GM12878 (cell line): ENCODE measurements around the gene DAGLA. TPM values are rescaled to one million over a fixed set of nuclear protein-coding genes. Genes with fewer than 3 reads are reported as not detected.
A peak's percentile ranks its signal among the peaks of the same experiment; 100 is the strongest.

Experiments
- ATAC-seq: fragments of 200-7000 bp; cut with Tn5 transposase; 3 replicates; pipeline ENCODE4 v1.9.1; 2020; ENCODE audit warnings: mild to moderate bottlenecking, moderate library complexity
- BruUV-seq: library from RNA; stranded (reverse); fragments of 400-500 nt; replicated peaks from 2 replicates; lab custom pipeline; 2021; lab: Mats Ljungman, UMichigan
- CTCF ChIA-PET: fragments of 300-600 bp; sonication (Branson Sonifier 250); formaldehyde crosslinking; extraction: SDS; loops from one replicate; lab custom pipeline; 2021; ENCODE audit warnings: inconsistent platforms; lab: Yijun Ruan, JAX
- POLR2A ChIA-PET: fragments of 350-600 bp; formaldehyde crosslinking; extraction: SDS; loops from one replicate; lab custom pipeline; 2021; ENCODE audit warnings: inconsistent platforms; lab: Charles Lee
- RAD21 ChIA-PET: fragments of 300-600 bp; sonication (Branson Sonifier 250); formaldehyde crosslinking; loops from one replicate; lab custom pipeline; 2023; ENCODE audit warnings: antibody characterized with exemption; ENCODE audit not compliant: unreplicated experiment; lab: Charles Lee
- SMC1A ChIA-PET: fragments of 300-600 bp; sonication (Branson Sonifier 250); formaldehyde crosslinking; loops from one replicate; lab custom pipeline; 2023; ENCODE audit not compliant: unreplicated experiment, uncharacterized antibody; lab: Charles Lee
- DNase-seq: peaks from one replicate; pipeline ENCODE4 v3.0.0-alpha.2; 2011; ENCODE audit warnings: low read depth, low spot score
- FAIRE-seq: peaks from 3 replicates; lab custom pipeline; 2011; peaks lifted over from hg19 to GRCh38; lab: Jason Lieb, UNC
- H2AFZ ChIP-seq: 2 replicates; pipeline ENCODE4 v1.6.0; 2011; ENCODE audit warnings: low read depth, low read length, control low read depth; ENCODE audit not compliant: control insufficient read depth
- H3K27ac ChIP-seq: 2 replicates; pipeline ENCODE4 v1.5.1; 2011; ENCODE audit warnings: control low read depth; ENCODE audit not compliant: control insufficient read depth, insufficient read depth
- H3K27me3 ChIP-seq, 2 experiments: replicated peaks in 1 of 2; 2 replicates each; pipeline versions ENCODE4 v1.6.0 to v1.6.1; 2011; ENCODE audit warnings: low read length in 1 of 2; ENCODE audit not compliant: control insufficient read depth in 2 of 2, insufficient read depth in 2 of 2
- H3K36me3 ChIP-seq, 2 experiments: 2 replicates each; pipeline ENCODE4 v1.5.1; 2011; ENCODE audit warnings: low read length in 1 of 2; ENCODE audit not compliant: control insufficient read depth in 2 of 2, insufficient read depth in 2 of 2
- H3K4me1 ChIP-seq: 2 replicates; pipeline ENCODE4 v1.6.1; 2011; ENCODE audit warnings: mild to moderate bottlenecking, low read length, moderate library complexity, mixed read lengths; ENCODE audit not compliant: control insufficient read depth, insufficient read depth
- H3K4me2 ChIP-seq: 2 replicates; pipeline ENCODE4 v1.6.0; 2011; ENCODE audit warnings: control low read depth; ENCODE audit not compliant: control insufficient read depth, insufficient read depth
- H3K4me3 ChIP-seq: fragments of 200-600 bp; sonication (generic); 2 replicates; pipeline ENCODE4 v1.5.1; 2016
- H3K79me2 ChIP-seq: 2 replicates; pipeline ENCODE4 v1.6.0; 2011; ENCODE audit warnings: low read length; ENCODE audit not compliant: control insufficient read depth, insufficient read depth
- H3K9ac ChIP-seq: 2 replicates; pipeline ENCODE4 v1.8.0; 2011; ENCODE audit warnings: low read length, control low read depth, mixed read lengths; ENCODE audit not compliant: control insufficient read depth, insufficient read depth
- H3K9me3 ChIP-seq: replicated peaks from 3 replicates; pipeline ENCODE4 v1.5.1; 2011; ENCODE audit warnings: mild to moderate bottlenecking, low read length; ENCODE audit not compliant: control insufficient read depth, insufficient read depth
- H4K20me1 ChIP-seq: 2 replicates; pipeline ENCODE4 v1.6.0; 2011; ENCODE audit not compliant: control insufficient read depth, insufficient read depth
- CUX1 ChIP-seq: IDR thresholded peaks from 2 replicates; pipeline ENCODE4 v1.6.1; 2012; ENCODE audit warnings: improper control_type of control experiment, low read depth, low read length; ENCODE audit not compliant: insufficient replicate concordance
- ELK1 ChIP-seq: IDR thresholded peaks from 2 replicates; pipeline ENCODE4 v1.6.1; 2012; ENCODE audit warnings: low read depth, low read length, improper control_type of control experiment
- FOS ChIP-seq: IDR thresholded peaks from 3 replicates; pipeline ENCODE4 v1.6.1; 2011; ENCODE audit warnings: borderline replicate concordance; ENCODE audit not compliant: insufficient read length; ENCODE audit errors: extremely low read depth
- GATAD2B ChIP-seq: fragments of 450-650 bp; conservative IDR thresholded peaks from 2 replicates; pipeline ENCODE4 v1.6.1; 2017; ENCODE audit warnings: low read depth, mild to moderate bottlenecking, moderate library complexity
- HCFC1 ChIP-seq: fragments of 150-350 bp; IDR thresholded peaks from 2 replicates; pipeline ENCODE4 v1.6.1; 2014; ENCODE audit warnings: low read length
- IRF5 ChIP-seq: fragments of 450-650 bp; IDR thresholded peaks from 2 replicates; pipeline ENCODE4 v1.6.1; 2017; ENCODE audit warnings: borderline replicate concordance
- PBX3 ChIP-seq: IDR thresholded peaks from 2 replicates; pipeline ENCODE4 v1.6.1; 2011; ENCODE audit warnings: mild to moderate bottlenecking, low read depth, low read length, moderate library complexity; ENCODE audit not compliant: insufficient replicate concordance
- RUNX3 ChIP-seq: IDR thresholded peaks from 2 replicates; pipeline ENCODE4 v1.6.1; 2012; ENCODE audit warnings: low read length, inconsistent platforms
- TBL1XR1 ChIP-seq: IDR thresholded peaks from 2 replicates; pipeline ENCODE4 v1.6.1; 2012; ENCODE audit warnings: low read depth, low read length, improper control_type of control experiment
- USF2 ChIP-seq: IDR thresholded peaks from 2 replicates; pipeline ENCODE4 v1.6.1; 2011; ENCODE audit warnings: low read depth, low read length, improper control_type of control experiment, borderline replicate concordance
- ZNF207 ChIP-seq: fragments of 450-650 bp; IDR thresholded peaks from 2 replicates; pipeline ENCODE4 v1.6.1; 2014; ENCODE audit warnings: antibody characterized with exemption, mild to moderate bottlenecking, borderline replicate concordance
- ZNF622 ChIP-seq: fragments of 450-650 bp; IDR thresholded peaks from 2 replicates; pipeline ENCODE4 v1.6.1; 2017; ENCODE audit warnings: mild to moderate bottlenecking, inconsistent platforms
- WGBS: methylation state at CpG from one replicate; pipeline ENCODE4 v1.1.6; 2016; ENCODE audit warnings: low lambda C conversion rate; ENCODE audit not compliant: insufficient replicate concordance, insufficient coverage; ENCODE audit errors: missing lambda C conversion rate; 5-methylcytosine and 5-hydroxymethylcytosine counted together
- in situ Hi-C: fragments of 300-500 bp; cut with MboI; formaldehyde crosslinking; loops from 9 replicates; pipeline ENCODE4 v1.14.3; 2018; ENCODE audit warnings: mixed read lengths
- intact Hi-C: fragments of 100-400 bp; cut with micrococcal nuclease; formaldehyde crosslinking; loops from one replicate; pipeline ENCODE4 v1.14.2; 2022; ENCODE audit not compliant: unreplicated experiment
- polyA plus RNA-seq, 11 experiments: library from polyadenylated mRNA; depleted of rRNA in 4 of 11; unstranded in 6 of 11; stranded (reverse) in 5 of 11; fragments of >200 nt; fragmentation: Nextera tagmentation in 4 of 11; fragmentation: Illumina TruSeq in 1 of 11; extraction: Ambion mirVana in 4 of 11; extraction: Trizol in 1 of 11; gene quantifications; 1 replicate in 1 of 11; 2 replicates in 10 of 11; pipeline versions ENCODE4 v1.2.1 to v1.2.3, GENCODE V29; 2011 to 2016; ENCODE audit warnings: inconsistent platforms in 2 of 11, missing spikeins in 2 of 11, low read depth in 1 of 11
- total RNA-seq, 4 experiments: library from RNA; depleted of rRNA in 3 of 4; stranded (reverse); fragments of >200 nt in 3 of 4; fragmentation: Illumina TruSeq in 1 of 4; extraction: Trizol in 1 of 4; gene quantifications; 2 replicates each; pipeline versions ENCODE4 v1.2.1 to v1.2.3, GENCODE V29; 2013 to 2021

The DAGLA gene
- total and polyA plus RNA-seq, 10 of the 15 experiments (the other 5 are each of a cell fraction or from before 2014, with no cell fraction given): 0.05 TPM; not detected in 9

GRCh38 chr11:61771985-61772455 lies 91.8 kb downstream of the DAGLA start:
- CTCF ChIA-PET: interaction anchor here (0.7 to 1.5 kb wide), 2 partner anchors 23 to 25 kb away, joined by 3 to 4 read pairs; no protein-coding TSS in a partner anchor
- 42% methylated on average over 6 of the region's 7 CpGs for WGBS
- TF ChIP-seq IRF5: no peak
- TF ChIP-seq ELK1: no peak
- TF ChIP-seq PBX3: no peak
- no peak for TF ChIP-seq ZNF622
- no peak for TF ChIP-seq TBL1XR1
- TF ChIP-seq GATAD2B: no peak
- TF ChIP-seq ZNF207: no peak
- no peak for TF ChIP-seq USF2
- no peak for TF ChIP-seq HCFC1
- TF ChIP-seq CUX1: no peak
- TF ChIP-seq RUNX3: no peak
- TF ChIP-seq FOS: no peak

More at GRCh38 chr11:61771985-61772455, 91.8 kb downstream of the DAGLA start:
- Histone ChIP-seq H3K9ac (no peak overlapping the region), H3K79me2 (no peaks in the 10 kb centered on the region), H3K27ac (no peak overlapping the region), H3K4me1 (no peaks in the 10 kb centered on the region), H4K20me1 (no peaks in the 10 kb centered on the region), H3K4me3 (no peak overlapping the region), H2AFZ (peak overlapping the region; percentile 62; the same call in 1 of the 2 replicates), H3K36me3 (no peaks in the 10 kb centered on the region), H3K27me3 (no peaks in the 10 kb centered on the region), H3K4me2 (no peak overlapping the region), H3K9me3 (no peaks in the 10 kb centered on the region)
- SMC1A ChIA-PET: no interaction called here
- no peak for ATAC-seq
- intact Hi-C loops: no loop called here
- RAD21 ChIA-PET: interaction anchor here (1.2 kb wide), 1 partner anchor 13 kb away, joined by 3 read pairs; no protein-coding TSS in a partner anchor
- no TSS peak for BruUV-seq
- in situ Hi-C loops: no loop called here
- DNase-seq: no peak
- no peak for FAIRE-seq
- POLR2A ChIA-PET: interaction anchor here (0.6 kb wide), 1 partner anchor 686 kb away, joined by 4 read pairs; no protein-coding TSS in a partner anchor
